GM12878 (cell line): Measurements from ENCODE around the gene FGD4. TPM values are rescaled to one million over a fixed set of nuclear protein-coding genes. Genes with fewer than 3 reads are reported as not detected.

Experiments used
- ATAC-seq: fragments of 200-7000 bp; cut with Tn5 transposase; 3 replicates; pipeline ENCODE4 v1.9.1; 2020; ENCODE audit warnings: mild to moderate bottlenecking, moderate library complexity
- BruUV-seq: library from RNA; stranded (reverse); fragments of 400-500 nt; replicated peaks from 2 replicates; lab custom pipeline; 2021; lab: Mats Ljungman, UMichigan
- CTCF ChIA-PET: fragments of 300-600 bp; sonication (Branson Sonifier 250); formaldehyde crosslinking; extraction: SDS; loops from one replicate; lab custom pipeline; 2021; ENCODE audit warnings: inconsistent platforms; lab: Yijun Ruan, JAX
- POLR2A ChIA-PET: fragments of 350-600 bp; formaldehyde crosslinking; extraction: SDS; loops from one replicate; lab custom pipeline; 2021; ENCODE audit warnings: inconsistent platforms; lab: Charles Lee
- RAD21 ChIA-PET: fragments of 300-600 bp; sonication (Branson Sonifier 250); formaldehyde crosslinking; loops from one replicate; lab custom pipeline; 2023; ENCODE audit warnings: antibody characterized with exemption; ENCODE audit not compliant: unreplicated experiment; lab: Charles Lee
- SMC1A ChIA-PET: fragments of 300-600 bp; sonication (Branson Sonifier 250); formaldehyde crosslinking; loops from one replicate; lab custom pipeline; 2023; ENCODE audit not compliant: unreplicated experiment, uncharacterized antibody; lab: Charles Lee
- DNase-seq: peaks from one replicate; pipeline ENCODE4 v3.0.0-alpha.2; 2011; ENCODE audit warnings: low read depth, low spot score
- FAIRE-seq: peaks from 3 replicates; lab custom pipeline; 2011; peaks lifted over from hg19 to GRCh38; lab: Jason Lieb, UNC
- H2AFZ ChIP-seq: 2 replicates; pipeline ENCODE4 v1.6.0; 2011; ENCODE audit warnings: low read depth, low read length, control low read depth; ENCODE audit not compliant: control insufficient read depth
- H3K27ac ChIP-seq: 2 replicates; pipeline ENCODE4 v1.5.1; 2011; ENCODE audit warnings: control low read depth; ENCODE audit not compliant: control insufficient read depth, insufficient read depth
- H3K27me3 ChIP-seq, 2 experiments: replicated peaks in 1 of 2; 2 replicates each; pipeline versions ENCODE4 v1.6.0 to v1.6.1; 2011; ENCODE audit warnings: low read length in 1 of 2; ENCODE audit not compliant: control insufficient read depth in 2 of 2, insufficient read depth in 2 of 2
- H3K36me3 ChIP-seq, 2 experiments: 2 replicates each; pipeline ENCODE4 v1.5.1; 2011; ENCODE audit warnings: low read length in 1 of 2; ENCODE audit not compliant: control insufficient read depth in 2 of 2, insufficient read depth in 2 of 2
- H3K4me1 ChIP-seq: 2 replicates; pipeline ENCODE4 v1.6.1; 2011; ENCODE audit warnings: mild to moderate bottlenecking, low read length, moderate library complexity, mixed read lengths; ENCODE audit not compliant: control insufficient read depth, insufficient read depth
- H3K4me2 ChIP-seq: 2 replicates; pipeline ENCODE4 v1.6.0; 2011; ENCODE audit warnings: control low read depth; ENCODE audit not compliant: control insufficient read depth, insufficient read depth
- H3K4me3 ChIP-seq: fragments of 200-600 bp; sonication (generic); 2 replicates; pipeline ENCODE4 v1.5.1; 2016
- H3K79me2 ChIP-seq: 2 replicates; pipeline ENCODE4 v1.6.0; 2011; ENCODE audit warnings: low read length; ENCODE audit not compliant: control insufficient read depth, insufficient read depth
- H3K9ac ChIP-seq: 2 replicates; pipeline ENCODE4 v1.8.0; 2011; ENCODE audit warnings: low read length, control low read depth, mixed read lengths; ENCODE audit not compliant: control insufficient read depth, insufficient read depth
- H3K9me3 ChIP-seq: replicated peaks from 3 replicates; pipeline ENCODE4 v1.5.1; 2011; ENCODE audit warnings: mild to moderate bottlenecking, low read length; ENCODE audit not compliant: control insufficient read depth, insufficient read depth
- H4K20me1 ChIP-seq: 2 replicates; pipeline ENCODE4 v1.6.0; 2011; ENCODE audit not compliant: control insufficient read depth, insufficient read depth
- BMI1 ChIP-seq: fragments of 450-650 bp; IDR thresholded peaks from 2 replicates; pipeline ENCODE4 v1.6.1; 2016; ENCODE audit warnings: mild to moderate bottlenecking, moderate library complexity, borderline replicate concordance
- BRCA1 ChIP-seq: IDR thresholded peaks from 2 replicates; pipeline ENCODE4 v1.6.1; 2011; ENCODE audit warnings: low read depth, low read length, improper control_type of control experiment
- CREB1 ChIP-seq: IDR thresholded peaks from 2 replicates; pipeline ENCODE4 v1.6.1; 2012; ENCODE audit warnings: low read depth, mild to moderate bottlenecking, inconsistent platforms
- CTCF ChIP-seq, 3 experiments: IDR thresholded peaks in 2 of 3; conservative IDR thresholded peaks in 1 of 3; 2 replicates each; pipeline ENCODE4 v1.5.1; 2011; ENCODE audit warnings: low read depth in 3 of 3, low read length in 3 of 3, mild to moderate bottlenecking in 3 of 3, control low read depth in 2 of 3, moderate library complexity in 2 of 3, inconsistent platforms in 1 of 3, mixed read lengths in 1 of 3; ENCODE audit not compliant: control insufficient read depth in 2 of 3, insufficient read depth in 1 of 3; ENCODE audit errors: extremely low read depth in 1 of 3
- DPF2 ChIP-seq: fragments of 450-650 bp; IDR thresholded peaks from 2 replicates; pipeline ENCODE4 v1.6.1; 2017; ENCODE audit warnings: mild to moderate bottlenecking
- EED ChIP-seq: sonication (generic); IDR thresholded peaks from 2 replicates; pipeline ENCODE4 v1.6.1; 2016; ENCODE audit warnings: antibody characterized with exemption, low read depth
- KDM1A ChIP-seq: fragments of 200-600 bp; sonication (generic); IDR thresholded peaks from 2 replicates; pipeline ENCODE4 v1.6.1; 2016; ENCODE audit warnings: borderline replicate concordance
- NFYA ChIP-seq: IDR thresholded peaks from 2 replicates; pipeline ENCODE4 v1.6.1; 2011; ENCODE audit warnings: low read depth, mild to moderate bottlenecking, low read length, improper control_type of control experiment, borderline replicate concordance
- NR2C2 ChIP-seq: IDR thresholded peaks from 2 replicates; pipeline ENCODE4 v1.6.1; 2011; ENCODE audit warnings: borderline replicate concordance, low read depth; ENCODE audit not compliant: control insufficient read depth, insufficient read length
- PAX8 ChIP-seq: fragments of 450-650 bp; IDR thresholded peaks from 2 replicates; pipeline ENCODE4 v1.6.1; 2017; ENCODE audit warnings: mild to moderate bottlenecking, moderate library complexity
- RBBP5 ChIP-seq: fragments of 200-600 bp; sonication (generic); conservative IDR thresholded peaks from 2 replicates; pipeline ENCODE4 v1.6.1; 2016
- TARDBP ChIP-seq: IDR thresholded peaks from 2 replicates; pipeline ENCODE4 v1.6.1; 2016; ENCODE audit warnings: borderline replicate concordance
- WGBS: methylation state at CpG from one replicate; pipeline ENCODE4 v1.1.6; 2016; ENCODE audit warnings: low lambda C conversion rate; ENCODE audit not compliant: insufficient replicate concordance, insufficient coverage; ENCODE audit errors: missing lambda C conversion rate; 5-methylcytosine and 5-hydroxymethylcytosine counted together
- in situ Hi-C: fragments of 300-500 bp; cut with MboI; formaldehyde crosslinking; loops from 9 replicates; pipeline ENCODE4 v1.14.3; 2018; ENCODE audit warnings: mixed read lengths
- intact Hi-C: fragments of 100-400 bp; cut with micrococcal nuclease; formaldehyde crosslinking; loops from one replicate; pipeline ENCODE4 v1.14.2; 2022; ENCODE audit not compliant: unreplicated experiment
- polyA plus RNA-seq, 11 experiments: library from polyadenylated mRNA; depleted of rRNA in 4 of 11; unstranded in 6 of 11; stranded (reverse) in 5 of 11; fragments of >200 nt; fragmentation: Nextera tagmentation in 4 of 11; fragmentation: Illumina TruSeq in 1 of 11; extraction: Ambion mirVana in 4 of 11; extraction: Trizol in 1 of 11; gene quantifications; 1 replicate in 1 of 11; 2 replicates in 10 of 11; pipeline versions ENCODE4 v1.2.1 to v1.2.3, GENCODE V29; 2011 to 2016; ENCODE audit warnings: inconsistent platforms in 2 of 11, missing spikeins in 2 of 11, low read depth in 1 of 11
- total RNA-seq, 4 experiments: library from RNA; depleted of rRNA in 3 of 4; stranded (reverse); fragments of >200 nt in 3 of 4; fragmentation: Illumina TruSeq in 1 of 4; extraction: Trizol in 1 of 4; gene quantifications; 2 replicates each; pipeline versions ENCODE4 v1.2.1 to v1.2.3, GENCODE V29; 2013 to 2021

FGD4 gene
- total and polyA plus RNA-seq, 10 of the 15 experiments (the other 5 are each of a cell fraction or from before 2014, with no cell fraction given) = 0.01 to 0.18 (median 0.08) TPM; not detected in 3

GRCh38 chr12:32587581-32588495 is 188.5 kb downstream of the FGD4 start:
- BruUV-seq = no TSS peak
- TF ChIP-seq NR2C2 (no peak), NFYA (no peak), TARDBP (no peak), EED (no peak), CREB1 (no peak), CTCF (IDR thresholded peaks at IDR 0.05 in 2 of 3, conservative IDR thresholded peaks at IDR 0.05 in 1 of 3; ENCODE audit: control insufficient read depth in 2 of 3, extremely low read depth in 1 of 3, insufficient read depth in 1 of 3, low read depth in 3 of 3, low read length in 3 of 3) (no peak), RBBP5 (no peak), PAX8 (no peak), BRCA1 (no peak), KDM1A (no peak), DPF2 (no peak), BMI1 (no peak)
- Histone ChIP-seq H3K4me2 (no peak overlapping the region), H4K20me1 (no peaks in the 10 kb centered on the region), H3K27me3 (no peaks in the 10 kb centered on the region), H2AFZ (no peak overlapping the region), H3K9ac (no peak overlapping the region), H3K36me3 (no peaks in the 10 kb centered on the region), H3K9me3 (no peaks in the 10 kb centered on the region), H3K4me1 (peaks cover 5% of the 10 kb centered on the region), H3K4me3 (no peak overlapping the region), H3K27ac (no peak overlapping the region), H3K79me2 (no peaks in the 10 kb centered on the region)
- 84% methylated on average over 4 of the region's 4 CpGs for WGBS
- ChIA-PET CTCF (no interaction called here), POLR2A (no interaction called here), SMC1A (no interaction called here), RAD21 (interaction anchor here (1.6 kb wide), 1 partner anchor 167 kb away, joined by 4 read pairs; the partner anchor contains the start of gene YARS2)
- FAIRE-seq (no peak), ATAC-seq (no peak), DNase-seq (no peak)
- in situ Hi-C loops (no loop called here), intact Hi-C loops (no loop called here)
